Fibroblast of mammary gland (primary cell): ENCODE data around the gene ERAS.

Experiments
- DNase-seq: peaks from one replicate; pipeline ENCODE4 v3.0.0-alpha.2; 2010; ENCODE audit warnings: low read depth
- H3K4me3 ChIP-seq: 2 replicates; pipeline ENCODE4 v1.5.1; 2011; ENCODE audit warnings: low read depth, mild to moderate bottlenecking, low read length, moderate library complexity; ENCODE audit not compliant: control insufficient read depth
- CTCF ChIP-seq: conservative IDR thresholded peaks from 2 replicates; pipeline ENCODE4 v1.5.1; 2011; ENCODE audit warnings: low read depth, low read length, inconsistent platforms; ENCODE audit not compliant: control insufficient read depth, insufficient read depth

Gene ERAS

GRCh38 chrX:48806081-48806480 lies 20.2 kb upstream of the ERAS start:
- no peak overlapping the region for H3K4me3 ChIP-seq
- no peak for TF ChIP-seq CTCF
- no peak for DNase-seq

GRCh38 chrX:48813644-48814043 lies 12.7 kb upstream of the ERAS start:
- no peak for DNase-seq
- no peak for TF ChIP-seq CTCF
- no peak overlapping the region for H3K4me3 ChIP-seq

GRCh38 chrX:48814722-48815121 lies 11.6 kb upstream of the ERAS start:
- no peak overlapping the region for H3K4me3 ChIP-seq
- no peak for TF ChIP-seq CTCF
- DNase-seq: no peak

GRCh38 chrX:48815266-48815665 lies 11.0 kb upstream of the ERAS start:
- TF ChIP-seq CTCF: no peak
- DNase-seq: no peak

GRCh38 chrX:48816014-48816810 lies 10.1 kb upstream of the ERAS start:
- no peak overlapping the region for H3K4me3 ChIP-seq
- no peak for TF ChIP-seq CTCF
- no peak for DNase-seq

More at GRCh38 chrX:48815266-48815665, 11.0 kb upstream of the ERAS start:
- H3K4me3 ChIP-seq: no peak overlapping the region

GRCh38 chrX:48818098-48818497 lies 8.2 kb upstream of the ERAS start:
- no peak for DNase-seq
- H3K4me3 ChIP-seq: no peak overlapping the region
- TF ChIP-seq CTCF: no peak
